Measurements from ENCODE around the gene MOB1B.

The MOB1B gene

GRCh38 chr4:70925899-70926635 is 23.9 kb downstream of the MOB1B start:
- peak overlapping the region in 4 of 11 experiments; percentile 14 to 46 (median 23); a peak in 6 of 22 replicates for H3K27ac ChIP-seq
- H4K20me1 ChIP-seq: peaks cover 7 to 75% (median 39%) of the 10 kb centered on the region in 11 experiments; a peak in 16 of 22 replicates
- peak overlapping the region; percentile 42 to 74 (median 56) for H3K4me2 ChIP-seq
- H3K36me3 ChIP-seq: peaks cover 6 to 27% (median 14%) of the 10 kb centered on the region in 11 experiments; a peak in 19 of 22 replicates
- H3K4me1 ChIP-seq: peaks cover 25 to 48% (median 30%) of the 10 kb centered on the region in 10 experiments
- no peak overlapping the region for H3K4me3 ChIP-seq
- no peaks in the 10 kb centered on the region for H3K27me3 ChIP-seq
- peaks cover 0 to 8% (median 5%) of the 10 kb centered on the region in 11 experiments; a peak in 16 of 22 replicates for H3K9me3 ChIP-seq (replicated peaks in 1 of 11)
- peak overlapping the region in 4 of 11 experiments; percentile 17 to 42 (median 30); a peak in 2 of 22 replicates for H3K9ac ChIP-seq
- 0 out of 22 replicates have a peak, but pooled peaks of 1 of the 11 experiments have one; percentile 23 for TF ChIP-seq Cebpa-rat (IDR thresholded peaks at IDR 0.05)

DNA sequence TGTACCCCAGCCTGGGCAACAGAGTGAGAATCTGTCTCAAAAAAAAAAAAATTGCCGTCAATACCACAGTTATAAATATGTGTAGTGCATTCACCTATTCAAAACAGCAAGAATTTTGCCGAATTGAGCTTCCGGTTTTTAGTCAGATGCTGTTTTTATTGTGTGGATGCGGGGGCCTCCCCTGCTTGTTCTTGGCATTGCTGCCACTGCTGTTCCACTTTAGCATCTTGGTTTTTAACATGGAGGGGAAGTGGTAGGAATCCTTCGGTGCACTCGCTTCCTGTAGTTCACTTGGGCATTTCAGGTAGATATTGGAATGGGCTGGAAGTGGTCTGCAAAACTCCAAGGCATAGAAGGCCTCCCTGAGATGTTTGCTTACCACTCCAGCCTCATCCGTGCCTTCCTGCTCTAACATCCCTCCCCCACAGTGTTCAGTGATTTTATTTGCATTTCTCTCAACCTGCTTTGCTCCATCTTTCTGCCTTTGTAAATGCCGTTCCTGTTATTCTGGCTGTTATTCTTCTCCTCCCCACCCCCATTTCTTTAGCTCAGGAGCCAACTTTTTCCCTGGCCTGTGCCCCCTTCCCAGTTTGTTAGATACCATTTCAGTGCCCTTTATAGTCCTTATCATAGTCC is 25.5 kb downstream of the MOB1B start:
- no peaks in the 10 kb centered on the region for H3K27me3 ChIP-seq
- peak overlapping the region in 8 of 11 experiments; percentile 7 to 46 (median 22); a peak in 13 of 22 replicates for H3K4me2 ChIP-seq
- H3K36me3 ChIP-seq: peaks cover 6 to 30% (median 15%) of the 10 kb centered on the region in 11 experiments; a peak in 20 of 22 replicates
- no peak overlapping the region; a peak in 1 of 22 replicates for H3K27ac ChIP-seq
- H3K4me3 ChIP-seq: no peak overlapping the region
- no peak for TF ChIP-seq Cebpa-rat (IDR thresholded peaks at IDR 0.05)
- H4K20me1 ChIP-seq: peaks cover 10 to 83% (median 41%) of the 10 kb centered on the region in 11 experiments; a peak in 17 of 22 replicates
- peaks cover 25 to 54% (median 30%) of the 10 kb centered on the region in 10 experiments for H3K4me1 ChIP-seq
- no peak overlapping the region for H3K9ac ChIP-seq
- peaks cover 2 to 14% (median 9%) of the 10 kb centered on the region in 11 experiments; a peak in 21 of 22 replicates for H3K9me3 ChIP-seq (replicated peaks in 1 of 11)

GRCh38 chr4:70930530-70931256 is 28.5 kb downstream of the MOB1B start:
- Histone ChIP-seq H3K4me3 (no peak overlapping the region), H3K9ac (no peak overlapping the region), H3K36me3 (peaks cover 18 to 55% (median 36%) of the 10 kb centered on the region in 11 experiments; a peak in 20 of 22 replicates), H3K4me1 (peaks cover 18 to 45% (median 22%) of the 10 kb centered on the region in 10 experiments), H3K27me3 (no peaks in the 10 kb centered on the region), H3K9me3 (replicated peaks in 1 of 11) (peaks cover 17 to 33% (median 22%) of the 10 kb centered on the region in 11 experiments; a peak in 21 of 22 replicates), H3K4me2 (peak overlapping the region in 4 of 11 experiments; percentile 3 to 64 (median 40); a peak in 5 of 22 replicates), H3K27ac (peak overlapping the region in 2 of 11 experiments; percentile 3 to 10; a peak in 1 of 22 replicates), H4K20me1 (peaks cover 4 to 65% (median 33%) of the 10 kb centered on the region in 11 experiments; a peak in 16 of 22 replicates)
- no peak for TF ChIP-seq Cebpa-rat (IDR thresholded peaks at IDR 0.05)

DNA sequence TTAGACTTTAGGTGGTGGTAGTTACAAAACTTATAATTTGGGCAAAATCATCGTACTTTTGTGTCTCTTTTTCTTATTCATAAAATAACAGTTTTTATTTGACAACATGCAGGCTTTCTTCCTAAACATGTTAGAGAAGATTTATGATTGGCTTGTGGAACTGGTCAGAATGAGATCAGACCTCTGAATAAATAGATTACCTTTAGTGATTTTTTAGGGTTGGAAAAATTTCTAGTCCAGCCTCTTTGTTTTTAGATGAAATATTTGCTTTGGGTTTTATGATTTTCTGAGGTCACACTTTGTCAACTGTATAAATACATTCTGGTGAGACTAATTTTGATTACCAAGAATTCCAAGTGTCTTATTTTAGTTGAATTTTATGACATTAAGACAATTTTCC is 29.2 kb downstream of the MOB1B start:
- TF ChIP-seq Cebpa-rat (IDR thresholded peaks at IDR 0.05): no peak
- 0 out of 22 replicates have a peak overlapping the region, but pooled peaks of 1 of the 11 experiments have one; percentile 10 for H3K27ac ChIP-seq
- peaks cover 18 to 59% (median 41%) of the 10 kb centered on the region in 11 experiments; a peak in 20 of 22 replicates for H3K36me3 ChIP-seq
- no peak overlapping the region for H3K4me3 ChIP-seq
- H3K9ac ChIP-seq: no peak overlapping the region
- peak overlapping the region in 2 of 11 experiments; percentile 59 to 64; a peak in 4 of 22 replicates for H3K4me2 ChIP-seq
- no peaks in the 10 kb centered on the region for H3K27me3 ChIP-seq
- H3K4me1 ChIP-seq: peaks cover 11 to 42% (median 16%) of the 10 kb centered on the region in 10 experiments; a peak in 19 of 20 replicates
- H4K20me1 ChIP-seq: peaks cover 4 to 59% (median 26%) of the 10 kb centered on the region in 11 experiments; a peak in 16 of 22 replicates
- peaks cover 17 to 34% (median 22%) of the 10 kb centered on the region in 11 experiments; a peak in 21 of 22 replicates for H3K9me3 ChIP-seq (replicated peaks in 1 of 11)

GRCh38 chr4:70932984-70933383 is 30.8 kb downstream of the MOB1B start:
- Histone ChIP-seq H3K4me3 (no peak overlapping the region), H3K9me3 (replicated peaks in 1 of 11) (peaks cover 17 to 34% (median 25%) of the 10 kb centered on the region in 11 experiments; a peak in 21 of 22 replicates), H4K20me1 (peaks cover 0 to 54% (median 10%) of the 10 kb centered on the region in 11 experiments; a peak in 15 of 22 replicates), H3K4me1 (peaks cover 0 to 29% (median 5%) of the 10 kb centered on the region in 10 experiments; a peak in 11 of 20 replicates), H3K4me2 (no peak overlapping the region), H3K36me3 (peaks cover 18 to 70% (median 42%) of the 10 kb centered on the region in 11 experiments; a peak in 20 of 22 replicates), H3K27me3 (no peaks in the 10 kb centered on the region), H3K27ac (no peak overlapping the region), H3K9ac (no peak overlapping the region)
- no peak for TF ChIP-seq Cebpa-rat (IDR thresholded peaks at IDR 0.05)

- H3K4me2 ChIP-seq: no peak overlapping the region
- peaks cover 0 to 24% (median 5%) of the 10 kb centered on the region in 10 experiments; a peak in 9 of 20 replicates for H3K4me1 ChIP-seq
- H4K20me1 ChIP-seq: peaks cover 0 to 52% (median 4%) of the 10 kb centered on the region in 11 experiments; a peak in 10 of 22 replicates
- peaks cover 19 to 44% (median 36%) of the 10 kb centered on the region in 11 experiments for H3K9me3 ChIP-seq (replicated peaks in 1 of 11)
- no peak overlapping the region for H3K9ac ChIP-seq
- H3K27ac ChIP-seq: no peak overlapping the region
- H3K36me3 ChIP-seq: peaks cover 20 to 68% (median 41%) of the 10 kb centered on the region in 11 experiments
- TF ChIP-seq Cebpa-rat (IDR thresholded peaks at IDR 0.05): no peak
- no peaks in the 10 kb centered on the region for H3K27me3 ChIP-seq
- no peak overlapping the region for H3K4me3 ChIP-seq
These were observed 33.0 kb downstream of the MOB1B start for GRCh38 chr4:70935038-70935695.

GRCh38 chr4:70936200-70936787 is 34.1 kb downstream of the MOB1B start:
- no peak for TF ChIP-seq Cebpa-rat (IDR thresholded peaks at IDR 0.05)
- Histone ChIP-seq H3K4me1 (peaks cover 0 to 12% (median 0%) of the 10 kb centered on the region in 10 experiments; a peak in 4 of 20 replicates), H3K36me3 (peaks cover 22 to 77% (median 45%) of the 10 kb centered on the region in 11 experiments), H3K4me2 (peak overlapping the region in 2 of 11 experiments; percentile 24 to 28; a peak in 1 of 22 replicates), H3K9ac (no peak overlapping the region), H4K20me1 (peaks cover 0 to 40% (median 4%) of the 10 kb centered on the region in 11 experiments; a peak in 8 of 22 replicates), H3K4me3 (no peak overlapping the region), H3K27ac (no peak overlapping the region), H3K9me3 (replicated peaks in 1 of 11) (peaks cover 19 to 53% (median 44%) of the 10 kb centered on the region in 11 experiments), H3K27me3 (no peaks in the 10 kb centered on the region)
